NK-92 treated with Interleukin-12 subunit alpha and Interleukin-12 subunit beta, amount 100 ng/mL, for 24 hours (cell line): ENCODE data around the gene GPX3.

Experiments
- DNase-seq: peaks from one replicate; lab custom pipeline; 2025; lab: John Stamatoyannopoulos, UW

The GPX3 gene

DNA sequence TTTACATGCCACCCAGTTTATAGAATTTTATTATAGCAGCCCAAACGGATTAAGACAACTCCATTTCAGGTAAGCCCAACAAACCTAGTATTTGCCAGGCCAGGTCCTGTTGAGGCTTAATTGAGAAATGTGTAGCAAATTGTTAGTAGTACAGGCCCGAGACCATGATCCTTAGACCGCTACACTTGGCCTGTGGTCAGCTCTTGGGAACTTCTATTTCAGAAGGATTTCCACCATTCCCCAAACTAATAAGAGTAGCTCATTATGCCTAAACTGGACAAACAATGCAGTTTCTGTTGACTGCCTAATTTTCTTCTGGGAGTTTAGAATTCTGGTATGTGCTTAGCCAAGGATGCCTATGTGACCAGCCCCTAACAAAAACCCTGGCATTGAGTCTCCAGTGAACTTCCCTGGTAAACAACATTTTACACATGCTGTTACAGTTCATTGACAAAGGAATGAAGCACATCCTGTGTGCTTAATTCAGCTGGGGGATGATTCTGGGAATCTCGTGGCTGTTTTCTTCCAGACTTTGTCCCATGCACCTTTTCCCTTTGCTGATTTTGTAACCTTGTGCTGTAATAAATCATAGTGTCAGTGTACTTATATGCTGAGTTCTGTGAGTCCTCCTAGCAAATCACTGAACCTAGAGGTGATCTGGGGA lies 5.6 kb upstream of the GPX3 start:
- DNase-seq, result no peak

DNA sequence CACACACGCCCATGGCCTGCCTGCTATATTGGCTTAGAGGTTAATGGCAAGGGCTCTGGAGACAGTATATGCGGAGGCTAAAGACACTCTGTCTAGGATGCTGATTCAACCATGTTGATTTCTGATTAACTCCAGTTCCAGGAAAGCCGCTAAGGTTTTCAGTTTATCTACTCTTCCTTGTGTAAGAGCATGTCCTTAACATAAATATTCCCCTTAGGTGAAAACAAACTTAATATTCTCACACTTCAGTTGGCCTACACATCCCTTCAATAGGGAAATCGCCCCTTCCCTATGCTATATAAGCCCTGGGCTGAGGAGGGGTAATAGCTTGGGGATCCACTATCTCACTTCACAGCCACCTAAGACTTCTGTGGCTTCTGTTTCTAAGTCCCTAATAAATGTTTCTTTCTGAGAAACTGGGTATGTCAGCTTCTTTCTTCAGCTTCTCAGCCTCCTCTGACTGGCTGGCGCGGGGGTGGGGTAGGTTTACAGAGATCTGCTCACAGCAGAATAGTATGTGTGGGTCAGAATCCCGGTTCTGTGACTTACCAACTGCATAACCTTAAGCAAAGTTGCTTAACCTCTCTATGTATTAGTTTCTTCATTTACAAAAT lies 4.3 kb upstream of the GPX3 start:
- DNase-seq, result no peak

DNA sequence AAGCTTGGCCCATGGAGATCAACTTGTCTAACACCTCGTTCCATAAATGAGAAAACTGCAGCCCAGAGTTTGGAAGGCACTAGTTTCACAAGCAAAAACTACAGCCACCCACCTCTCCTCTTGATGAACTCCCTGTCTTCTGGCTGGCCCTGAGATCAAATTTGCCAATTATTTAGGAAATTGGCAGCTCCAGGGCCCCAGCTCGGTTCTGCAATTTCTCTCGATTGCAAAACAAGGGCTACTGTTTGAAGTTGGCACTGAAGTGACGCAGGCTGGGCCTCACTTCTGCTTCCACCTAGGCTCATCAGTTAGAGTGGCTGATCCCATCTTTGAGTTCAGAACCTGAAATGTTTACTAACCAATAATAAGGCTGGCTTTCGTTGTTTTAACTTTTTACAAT lies 3.7 kb upstream of the GPX3 start:
- DNase-seq, result no peak

DNA sequence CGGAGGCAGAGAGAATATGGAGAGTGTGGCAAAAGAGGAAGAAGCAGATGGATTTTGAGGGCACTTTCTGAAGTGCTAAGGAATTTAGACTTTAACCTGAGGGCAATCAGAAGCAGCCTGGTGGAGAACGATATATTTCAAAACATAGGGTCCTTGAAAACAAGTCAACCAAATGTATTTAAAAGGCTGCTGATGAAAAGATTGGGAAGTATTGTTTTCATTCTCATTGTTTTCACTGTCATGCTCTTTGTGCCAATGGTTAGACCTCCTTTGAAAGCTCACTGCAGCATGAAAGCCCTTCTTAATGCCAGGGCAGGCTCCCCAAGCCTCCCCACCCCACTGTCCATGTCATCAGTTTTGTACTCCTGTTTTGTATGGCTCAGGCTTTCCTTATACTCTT lies 2.5 kb upstream of the GPX3 start:
- DNase-seq, result no peak

DNA sequence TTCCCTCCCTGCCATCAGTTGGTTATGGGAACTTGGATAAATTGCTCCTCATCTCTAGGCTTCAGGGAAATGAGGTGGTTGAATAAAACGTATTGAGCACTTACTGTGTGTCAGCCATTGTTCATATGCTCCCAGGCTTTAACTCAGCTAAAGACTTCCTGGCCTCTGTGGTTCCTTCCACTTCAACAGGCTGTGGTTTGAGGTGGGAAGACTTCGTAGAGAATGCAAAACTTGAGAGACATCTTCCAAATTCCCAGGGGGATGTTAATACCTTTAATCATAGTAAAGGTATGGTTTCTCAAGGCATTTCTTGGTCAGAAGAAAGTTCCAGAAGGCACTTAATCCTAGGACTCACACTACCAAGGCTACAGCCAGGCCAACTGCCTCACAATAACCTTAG lies 1.5 kb upstream of the GPX3 start:
- no peak for DNase-seq

DNA sequence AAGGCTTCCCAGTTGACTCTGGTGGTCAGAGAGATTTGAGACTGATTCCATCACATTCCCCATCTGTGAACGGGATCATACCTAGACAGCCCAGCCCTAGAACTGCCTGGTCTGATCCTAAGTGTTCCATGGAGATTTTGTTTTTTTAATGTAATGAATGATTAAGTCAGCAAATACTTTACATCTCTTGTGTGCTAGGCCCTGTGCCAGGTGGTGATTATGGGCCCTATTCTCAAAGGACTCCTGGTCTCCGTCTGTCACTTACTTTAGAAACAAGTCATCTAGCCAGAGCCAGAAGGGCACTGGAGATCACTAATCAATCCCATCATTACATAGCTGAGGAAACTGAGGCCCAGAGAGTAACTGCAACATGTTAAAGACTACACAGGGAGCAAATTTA lies 1.1 kb upstream of the GPX3 start:
- no peak for DNase-seq

DNA sequence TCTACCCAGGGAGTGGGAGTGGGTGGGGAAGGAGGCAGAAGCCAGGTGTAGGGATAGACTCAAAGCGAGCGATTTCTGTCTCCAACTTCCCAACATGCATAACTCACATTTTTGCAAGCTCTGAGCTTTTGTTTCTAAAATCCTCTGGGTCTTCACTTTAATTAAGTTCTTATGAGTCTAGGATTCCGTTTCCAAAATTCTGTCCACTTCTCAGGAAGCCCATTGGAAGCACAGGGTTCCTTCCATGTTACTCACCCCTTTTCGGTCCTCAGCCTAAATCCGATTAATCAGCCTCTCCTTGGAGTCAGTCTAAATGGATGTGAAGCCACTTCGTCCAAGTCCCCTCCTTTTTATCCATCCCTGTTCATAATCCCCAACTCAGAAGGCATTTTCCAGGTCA lies 1.4 kb downstream of the GPX3 start:
- no peak for DNase-seq

DNA sequence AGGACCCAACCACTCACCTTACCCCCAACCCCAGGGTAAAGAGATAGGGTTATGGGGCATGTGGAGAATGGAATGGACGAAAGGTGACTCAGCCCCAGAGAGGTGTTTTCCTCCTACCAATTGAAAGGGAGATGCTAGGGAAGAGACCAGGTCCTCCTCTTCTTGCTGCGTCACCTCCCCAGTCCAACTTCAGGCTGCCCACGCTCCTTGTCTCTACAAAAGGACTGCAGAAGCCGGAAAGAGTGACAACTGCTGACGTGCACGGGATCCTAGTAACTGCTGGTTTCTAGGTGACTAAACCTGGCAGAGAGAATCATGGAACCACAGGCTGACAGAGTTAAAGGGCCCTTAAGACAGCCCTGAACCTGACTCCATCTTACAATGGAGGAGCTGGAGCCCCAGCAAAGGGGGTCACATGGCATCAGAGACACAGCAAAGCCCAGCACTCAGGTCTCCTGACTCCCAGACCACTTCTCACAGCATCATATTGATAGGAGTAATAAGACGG lies 2.2 kb downstream of the GPX3 start:
- DNase-seq, result no peak

DNA sequence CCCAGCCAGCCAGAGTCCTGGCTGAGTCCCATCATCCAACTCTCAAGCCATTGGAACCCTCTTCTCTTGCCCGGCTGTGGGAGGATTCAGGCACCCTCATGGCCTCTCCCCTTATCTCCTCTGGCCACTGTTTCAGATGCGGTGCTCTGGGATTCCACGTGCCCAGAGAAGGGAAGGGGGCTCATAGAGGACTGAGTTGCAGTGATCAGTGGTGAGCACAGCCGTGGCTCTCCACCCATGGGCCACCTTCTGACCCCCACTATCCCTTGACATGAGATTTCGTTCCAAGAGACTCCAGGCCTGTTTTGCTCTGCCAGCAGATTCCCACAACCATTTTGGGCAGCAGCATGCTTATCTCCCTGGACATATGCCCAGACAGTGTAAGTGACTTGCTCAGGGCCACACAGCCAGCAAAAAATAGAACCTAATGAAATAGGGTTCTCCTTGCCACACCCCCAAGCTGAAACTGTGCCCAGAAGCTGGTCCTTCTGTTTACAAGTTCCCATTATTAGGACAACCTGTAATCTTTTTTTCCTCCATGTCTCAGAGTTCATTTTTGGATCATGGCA lies 2.7 kb downstream of the GPX3 start:
- no peak for DNase-seq

DNA sequence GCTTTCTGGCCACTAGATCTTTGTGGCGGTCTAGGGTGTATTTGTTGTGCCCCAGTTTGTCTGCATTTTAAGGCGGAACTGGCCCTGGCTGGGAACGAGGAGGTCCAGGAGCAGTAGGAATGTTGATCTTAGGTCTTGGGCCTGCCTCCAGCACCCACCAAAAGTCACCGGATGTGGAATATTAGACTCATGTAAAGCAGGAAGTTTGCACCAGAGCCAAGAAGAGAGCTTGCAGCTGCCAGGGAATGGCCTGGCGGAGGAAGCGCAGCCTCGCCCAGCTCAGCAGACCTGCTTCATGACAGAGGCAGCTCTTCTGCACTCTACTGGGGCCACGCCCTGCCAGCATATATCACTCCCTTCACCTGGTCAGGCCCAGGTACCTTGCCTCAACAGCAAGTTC lies 3.3 kb downstream of the GPX3 start:
- no peak for DNase-seq

DNA sequence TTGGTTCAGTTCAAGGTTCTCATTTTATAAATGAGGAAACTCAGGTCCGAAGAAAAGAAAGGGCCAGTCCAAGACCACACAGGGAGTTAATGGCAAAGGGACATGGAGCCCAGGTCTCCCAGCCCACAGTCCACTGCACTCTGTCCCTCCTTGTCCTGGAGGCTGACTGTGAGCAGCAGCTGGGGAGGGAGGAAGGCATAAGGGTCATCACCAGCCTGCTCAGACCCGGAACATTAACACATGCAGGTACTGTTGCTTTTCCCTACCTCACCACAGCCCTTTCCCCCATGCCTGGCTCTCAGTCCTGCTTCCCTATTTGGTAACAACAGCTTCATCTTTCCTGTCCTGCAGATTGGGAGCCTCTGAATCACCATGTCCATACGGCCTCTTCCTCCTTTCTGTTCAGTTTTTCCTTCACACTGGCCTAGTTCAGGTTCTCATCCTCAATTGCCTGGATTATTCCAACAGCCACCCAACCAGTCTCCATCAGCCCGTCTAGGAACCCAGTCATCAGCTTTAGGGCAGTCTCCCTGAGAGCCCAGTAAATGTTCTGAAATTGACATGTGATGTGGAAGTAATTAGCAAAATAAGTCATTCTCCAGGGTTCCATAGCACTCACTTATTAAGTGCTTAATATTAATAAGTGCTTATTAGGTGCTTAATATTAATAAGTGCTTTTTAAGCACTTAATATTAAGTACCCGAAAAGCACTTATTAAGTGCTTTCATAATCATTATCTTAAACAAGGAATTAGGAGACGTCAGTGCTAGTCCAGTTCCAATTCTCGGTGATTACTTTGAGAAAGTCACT lies 4.3 kb downstream of the GPX3 start:
- no peak for DNase-seq

DNA sequence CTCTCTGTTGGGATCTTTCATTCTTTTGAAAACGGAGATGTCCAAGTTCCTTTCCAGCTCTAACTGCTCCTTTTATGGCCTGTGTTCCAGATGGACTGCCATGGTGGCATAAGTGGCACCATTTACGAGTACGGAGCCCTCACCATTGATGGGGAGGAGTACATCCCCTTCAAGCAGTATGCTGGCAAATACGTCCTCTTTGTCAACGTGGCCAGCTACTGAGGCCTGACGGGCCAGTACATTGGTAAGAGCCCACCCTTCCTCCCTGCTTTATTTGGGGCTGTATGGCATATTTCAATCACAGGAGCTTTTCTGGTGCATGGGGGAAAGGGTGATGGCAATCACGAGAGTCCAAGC lies 4.8 kb downstream of the GPX3 start:
- no peak for DNase-seq

DNA sequence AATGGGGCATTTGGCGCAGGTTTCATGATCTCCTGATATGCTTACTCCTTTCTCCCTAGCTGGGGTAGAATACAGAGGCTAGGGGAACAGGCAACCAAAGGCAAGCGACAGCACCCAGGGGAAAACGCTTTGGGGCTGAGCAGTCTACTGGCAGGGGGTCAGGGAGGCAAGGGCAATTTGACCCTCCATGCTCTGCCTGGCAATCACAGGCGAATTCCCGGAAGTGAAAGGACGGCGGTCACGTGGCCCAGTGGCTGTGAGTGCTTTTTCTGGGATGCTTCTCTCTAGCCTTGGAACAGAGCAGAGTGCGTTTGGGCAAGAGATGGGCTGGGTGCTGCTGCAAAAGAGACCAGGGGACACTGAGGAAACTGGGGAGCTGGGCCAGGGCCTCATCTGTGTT lies 5.7 kb downstream of the GPX3 start:
- no peak for DNase-seq

DNA sequence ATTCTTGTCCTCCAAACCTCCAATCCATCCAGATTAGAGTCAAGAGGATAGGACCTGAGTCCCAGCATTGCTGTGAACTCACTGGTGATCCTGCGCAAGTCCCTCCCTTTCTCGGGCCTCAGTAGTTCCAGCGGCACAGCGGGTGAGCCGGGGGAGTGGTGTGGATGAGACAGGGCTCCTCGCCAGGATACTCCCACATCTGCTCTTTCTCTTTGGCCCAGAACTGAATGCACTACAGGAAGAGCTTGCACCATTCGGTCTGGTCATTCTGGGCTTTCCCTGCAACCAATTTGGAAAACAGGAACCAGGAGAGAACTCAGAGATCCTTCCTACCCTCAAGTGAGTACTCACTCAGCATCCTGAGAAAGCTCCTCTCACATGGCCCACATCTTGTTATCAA lies 6.3 kb downstream of the GPX3 start:
- DNase-seq, result no peak

DNA sequence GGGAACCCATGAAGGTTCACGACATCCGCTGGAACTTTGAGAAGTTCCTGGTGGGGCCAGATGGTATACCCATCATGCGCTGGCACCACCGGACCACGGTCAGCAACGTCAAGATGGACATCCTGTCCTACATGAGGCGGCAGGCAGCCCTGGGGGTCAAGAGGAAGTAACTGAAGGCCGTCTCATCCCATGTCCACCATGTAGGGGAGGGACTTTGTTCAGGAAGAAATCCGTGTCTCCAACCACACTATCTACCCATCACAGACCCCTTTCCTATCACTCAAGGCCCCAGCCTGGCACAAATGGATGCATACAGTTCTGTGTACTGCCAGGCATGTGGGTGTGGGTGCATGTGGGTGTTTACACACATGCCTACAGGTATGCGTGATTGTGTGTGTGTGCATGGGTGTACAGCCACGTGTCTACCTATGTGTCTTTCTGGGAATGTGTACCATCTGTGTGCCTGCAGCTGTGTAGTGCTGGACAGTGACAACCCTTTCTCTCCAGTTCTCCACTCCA lies 7.6 kb downstream of the GPX3 start:
- no peak for DNase-seq

DNA sequence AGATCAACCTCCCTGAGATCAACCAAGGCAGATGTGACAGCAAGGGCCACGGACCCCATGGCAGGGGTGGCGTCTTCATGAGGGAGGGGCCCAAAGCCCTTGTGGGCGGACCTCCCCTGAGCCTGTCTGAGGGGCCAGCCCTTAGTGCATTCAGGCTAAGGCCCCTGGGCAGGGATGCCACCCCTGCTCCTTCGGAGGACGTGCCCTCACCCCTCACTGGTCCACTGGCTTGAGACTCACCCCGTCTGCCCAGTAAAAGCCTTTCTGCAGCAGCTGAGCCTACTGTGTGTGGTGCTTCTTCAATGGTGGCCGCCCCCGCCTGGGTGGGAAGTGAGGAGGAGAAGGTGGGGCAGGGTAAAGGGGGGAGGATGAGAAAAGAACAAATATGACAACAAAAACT lies 8.3 kb downstream of the GPX3 start:
- no peak for DNase-seq

DNA sequence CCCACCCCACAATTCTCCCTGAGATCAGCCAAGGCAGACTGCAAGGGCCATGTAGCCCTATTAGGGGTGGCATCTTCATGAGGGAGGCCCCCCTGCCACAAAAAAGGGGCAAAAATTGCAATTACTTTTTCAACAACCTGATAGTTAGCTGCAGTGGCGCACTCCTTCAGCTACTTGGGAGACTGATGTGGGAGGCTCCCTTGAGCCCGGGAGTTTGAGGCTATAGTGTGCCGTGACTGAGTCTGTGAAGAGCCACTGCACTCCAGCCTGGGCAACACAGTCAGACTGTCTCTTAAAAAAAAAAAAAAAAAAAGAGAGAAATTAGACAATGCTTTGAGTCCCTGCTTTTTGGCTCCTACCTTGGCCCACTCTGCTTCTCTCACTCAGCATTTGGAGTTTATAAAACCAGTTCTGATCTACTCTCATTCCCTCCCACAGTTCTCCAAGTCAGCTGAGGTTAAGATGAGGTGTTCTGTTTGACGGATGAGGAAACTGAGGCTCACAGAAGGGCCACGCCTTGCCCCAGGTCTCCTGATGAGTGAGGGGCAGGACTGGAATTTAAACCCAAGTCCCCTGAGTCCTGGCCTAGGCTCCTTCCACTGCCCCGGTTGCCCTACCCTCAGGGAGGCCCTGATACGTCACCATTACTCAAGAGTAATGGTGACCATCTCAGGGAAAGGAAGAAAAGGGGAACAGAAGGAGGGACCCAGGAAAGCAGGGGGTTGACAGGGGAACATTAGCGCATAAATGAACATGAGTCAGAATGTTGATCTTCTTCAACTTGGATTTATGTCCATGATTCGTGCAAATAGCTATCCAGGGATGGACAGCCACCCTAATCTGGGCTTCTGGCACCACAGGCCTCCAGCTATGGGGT lies 9.0 kb downstream of the GPX3 start:
- no peak for DNase-seq

DNA sequence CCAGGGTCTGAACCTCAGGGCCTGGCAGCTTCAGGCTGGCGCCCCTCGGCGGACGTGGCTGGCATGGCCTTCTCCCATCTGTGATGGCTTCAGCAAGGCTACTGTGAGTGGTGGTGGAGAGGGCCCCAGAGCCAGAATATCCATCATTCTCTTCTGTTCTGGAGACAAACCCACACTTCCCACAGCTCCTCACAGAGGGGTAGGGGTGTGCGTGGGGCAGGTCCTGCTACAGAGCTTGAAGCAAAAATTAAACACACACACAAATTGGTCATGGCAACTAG lies 9.6 kb downstream of the GPX3 start:
- DNase-seq, result no peak

DNA sequence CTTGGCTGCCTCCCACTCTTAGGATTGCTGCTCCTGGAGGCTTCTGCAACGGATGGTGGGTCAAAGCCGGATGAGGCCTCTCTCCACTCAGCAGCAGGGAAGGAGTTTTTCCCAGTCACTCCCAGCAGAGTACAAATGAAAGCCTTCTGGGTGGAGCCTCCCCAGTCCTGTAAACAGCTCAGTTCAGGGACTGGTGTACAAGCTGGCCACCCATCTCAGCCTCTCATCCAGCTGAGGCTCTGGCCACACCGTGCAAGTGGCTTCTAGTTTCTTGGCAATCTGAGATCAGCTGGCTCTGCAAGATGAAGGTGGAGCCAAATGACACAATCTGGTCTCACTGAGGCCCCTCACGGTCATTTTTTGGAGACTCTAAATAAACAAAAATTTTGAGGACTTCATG lies 10.0 kb downstream of the GPX3 start:
- DNase-seq, result no peak

DNA sequence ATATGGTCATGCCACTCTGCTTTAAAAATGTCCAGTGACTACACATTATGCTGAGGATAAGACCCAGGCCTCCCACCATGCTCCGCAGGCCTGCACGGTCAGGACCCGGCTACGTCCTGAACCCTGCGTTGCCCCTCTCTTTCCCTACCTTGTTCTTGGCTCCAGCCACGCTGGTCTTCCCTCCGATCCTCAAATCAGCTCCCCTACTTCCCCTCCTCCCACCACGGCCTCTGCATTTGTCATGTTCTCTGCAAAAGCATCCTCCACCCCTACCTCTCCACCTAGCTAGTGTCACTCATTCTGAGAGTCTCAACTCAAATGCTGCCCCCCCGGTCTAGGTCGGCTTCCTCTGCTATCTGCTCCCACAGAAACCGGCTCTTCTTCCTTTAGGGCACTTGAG lies 11.2 kb downstream of the GPX3 start:
- DNase-seq, result no peak

DNA sequence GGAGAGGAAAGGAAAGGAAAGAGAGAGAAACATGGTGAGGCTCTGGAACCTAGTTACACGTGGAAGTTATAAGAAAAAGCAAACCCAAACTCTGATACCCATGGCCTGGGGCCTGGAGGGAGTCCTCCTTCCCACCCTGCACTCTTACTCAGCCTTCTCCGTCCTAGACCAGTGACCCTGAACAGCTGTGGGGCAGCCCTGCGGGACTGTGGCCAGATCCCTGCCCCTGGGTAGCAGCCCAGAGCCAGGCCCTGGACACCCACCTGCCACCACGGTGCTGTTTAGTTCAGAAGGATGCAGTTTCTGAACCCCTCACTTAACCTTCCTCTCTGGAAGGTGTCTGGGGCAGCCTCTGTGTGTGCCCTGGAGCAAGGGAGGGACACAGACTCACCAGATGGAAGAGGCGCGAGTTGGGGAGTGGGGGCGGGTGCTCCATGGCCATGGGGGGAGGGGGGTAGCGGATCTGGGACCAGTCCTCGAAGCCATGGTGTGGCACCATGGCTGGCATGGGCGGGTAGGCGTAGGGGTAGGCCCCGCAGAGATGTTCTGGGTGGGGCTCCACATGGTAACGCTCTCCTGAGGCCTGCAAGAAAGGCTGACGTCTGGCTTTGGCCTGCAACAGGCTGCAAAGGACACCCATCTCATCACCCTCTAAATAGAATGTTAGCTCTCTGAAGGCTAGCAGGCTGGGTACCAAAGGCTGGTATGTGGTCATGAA lies 13.0 kb downstream of the GPX3 start:
- no peak for DNase-seq
